ENCODE measurements around the gene SLC16A8. TPM values are rescaled to one million over a fixed set of nuclear protein-coding genes. Genes with fewer than 3 reads are reported as not detected.

The SLC16A8 gene
- total RNA-seq, 1 experiment from 2014 or later: 1.1 TPM

GRCh38 chr22:38073150-38074130, 10.5 kb downstream of the SLC16A8 start:
- Histone ChIP-seq H3K4me2 (ENCODE audit: insufficient read depth, insufficient read length, low read length) (no peak overlapping the region), H3K27me3 (ENCODE audit: insufficient read depth, low read length) (no peaks in the 10 kb centered on the region), H3K4ac (ENCODE audit: low read depth, low read length) (no peak overlapping the region), H3K56ac (ENCODE audit: insufficient read length, low read depth, low read length) (no peak overlapping the region), H2AFZ (ENCODE audit: low read length) (no peak overlapping the region), H4K5ac (ENCODE audit: insufficient read length, low read depth, low read length) (no peak overlapping the region), H3K9ac (ENCODE audit: extremely low read depth, insufficient read length, low read length) (no peak overlapping the region), H4K91ac (ENCODE audit: insufficient read length, low read depth, low read length) (no peak overlapping the region), H3K79me2 (ENCODE audit: insufficient read depth, low read length) (no peaks in the 10 kb centered on the region), H3K14ac (ENCODE audit: insufficient read depth, low read length) (no peak overlapping the region), H3K18ac (ENCODE audit: insufficient read length, low read depth, low read length) (no peak overlapping the region), H3K23ac (ENCODE audit: insufficient read length, low read depth, low read length) (no peak overlapping the region), H3T11ph (ENCODE audit: low read length) (no peak overlapping the region), H2BK120ac (ENCODE audit: low read depth, low read length, poor library complexity, severe bottlenecking) (no peak overlapping the region), H3K9me3 (ENCODE audit: control insufficient read depth, low read depth, low read length) (no peaks in the 10 kb centered on the region), H2BK12ac (ENCODE audit: insufficient read length, low read depth, low read length) (no peak overlapping the region), H2BK20ac (ENCODE audit: low read depth, low read length, poor library complexity, severe bottlenecking) (no peak overlapping the region), H3K4me1 (ENCODE audit: insufficient read depth, low read length) (no peaks in the 10 kb centered on the region), H2BK15ac (ENCODE audit: low read depth, low read length) (no peak overlapping the region), H2AK5ac (ENCODE audit: insufficient read length, low read length) (no peak overlapping the region), H2BK5ac (ENCODE audit: insufficient read length, low read length) (no peak overlapping the region), H3K27ac (ENCODE audit: insufficient read length, low read depth, low read length) (no peak overlapping the region), H3K23me2 (ENCODE audit: insufficient read length, low read depth, low read length, poor library complexity, severe bottlenecking) (no peaks in the 10 kb centered on the region), H3K79me1 (ENCODE audit: insufficient read depth, low read depth, low read length, poor library complexity, severe bottlenecking) (no peaks in the 10 kb centered on the region), H4K20me1 (ENCODE audit: control insufficient read depth, insufficient read depth, insufficient read length) (no peaks in the 10 kb centered on the region), H4K8ac (replicated peaks; ENCODE audit: insufficient read length, low read depth, low read length) (no peak overlapping the region)
- Mint-ChIP-seq H3K4me3 (no peak overlapping the region), H3K9me3 (no peaks in the 10 kb centered on the region), H3K27me3 (ENCODE audit: low read depth) (no peaks in the 10 kb centered on the region), H3K27ac (no peak overlapping the region), H3K4me1 (peaks cover 0 to 10% of the 10 kb centered on the region in 2 experiments; a peak in 2 of 4 replicates), H3K36me3 (ENCODE audit: insufficient read depth in 1 of 3, low read depth in 3 of 3) (peaks cover 6 to 53% (median 30%) of the 10 kb centered on the region in 3 experiments; a peak in 6 of 7 replicates)
- WGBS (ENCODE audit: extremely low coverage, insufficient read length, low lambda C conversion rate): no CpG with 5 or more reads among the region's 28 CpGs
- TF ChIP-seq CTCF (conservative IDR thresholded peaks at IDR 0.05): no peak
- no peak for DNase-seq
